Left cardiac atrium (tissue), 4 donors: ENCODE measurements around the gene PRUNE2. TPM values are rescaled to one million over a fixed set of nuclear protein-coding genes. Genes with fewer than 3 reads are reported as not detected.
A peak's percentile ranks its signal among the peaks of the same experiment; 100 is the strongest.

Experiments
- ATAC-seq, 2 donors: fragments of 200-7000 bp; cut with Tn5 transposase; one replicate each; pipeline ENCODE4 v1.9.1; 2020; ENCODE audit warnings: mild to moderate bottlenecking in 2 of 2, moderate library complexity in 2 of 2
- DNase-seq: peaks from one replicate; pipeline ENCODE4 v3.0.0-alpha.2; 2020
- intact Hi-C, 2 donors: fragments of 100-400 bp; cut with DNase I; formaldehyde crosslinking; loops; one replicate each; pipeline versions ENCODE4 v1.14.1 to v1.15.1; 2022 to 2023
- total RNA-seq, 2 donors: library from RNA; stranded (reverse); fragmentation: NEBNext Ultra II Directional; extraction: Animal tissue kit (Norgen Biotek cat#: 25700); gene quantifications; one replicate each; pipeline ENCODE4 v1.2.1, GENCODE V29; 2021
- donor health status: DM: no; HTN: yes; CAD: no.
- donor health status: DM: no; HTN: yes; CAD: no; lungs with severe emphysema.
- donor health status: DM: yes; HTN: yes; CAD: no.
- donor health status: Dilated cardiomyopathy.

PRUNE2 gene
- total RNA-seq, 2 donors from 2014 or later: 33.1 to 37.5 TPM

- ATAC-seq (no peak), DNase-seq (no peak)
- intact Hi-C loops: no loop called here
Measured at GRCh38 chr9:76716085-76716672, 189.7 kb downstream of the PRUNE2 start.

GRCh38 chr9:76713381-76713780 lies 192.5 kb downstream of the PRUNE2 start:
- DNase-seq (no peak), ATAC-seq (no peak)
- intact Hi-C loops: no loop called here

GRCh38 chr9:76709020-76709419 lies 196.9 kb downstream of the PRUNE2 start:
- no peak for ATAC-seq
- DNase-seq: no peak
- intact Hi-C loops: loop anchor here in 1 of 2 donors (5.0 kb wide), 1 partner anchor 262 kb away; no protein-coding TSS in a partner anchor

- intact Hi-C loops: loop anchor here in 1 of 2 donors (5.0 kb wide), 1 partner anchor 260 kb away; no protein-coding TSS in a partner anchor
- no peak for ATAC-seq
Measured at GRCh38 chr9:76707510-76707909, 198.4 kb downstream of the PRUNE2 start.

GRCh38 chr9:76704593-76705204 lies 201.2 kb downstream of the PRUNE2 start:
- intact Hi-C loops: loop anchor here (5.0 kb wide), 1 partner anchor 257 kb away; no protein-coding TSS in a partner anchor
- peak; percentile 60 to 69 for ATAC-seq
- no peak for DNase-seq

More at GRCh38 chr9:76707510-76707909, 198.4 kb downstream of the PRUNE2 start:
- DNase-seq: no peak

- peak in 1 of 2 donors; percentile 33 for ATAC-seq
- DNase-seq: peak; percentile 35
- intact Hi-C loops: loop anchor here in 1 of 2 donors (5.0 kb wide), 1 partner anchor 256 kb away; no protein-coding TSS in a partner anchor
Measured at GRCh38 chr9:76703270-76703669, 202.6 kb downstream of the PRUNE2 start.

GRCh38 chr9:76701441-76702039 lies 204.4 kb downstream of the PRUNE2 start:
- intact Hi-C loops: loop anchor here in 1 of 2 donors (5.0 kb wide), 1 partner anchor 254 kb away; no protein-coding TSS in a partner anchor
- ATAC-seq: no peak
- DNase-seq: no peak

GRCh38 chr9:76700916-76701315 lies 205.0 kb downstream of the PRUNE2 start:
- intact Hi-C loops: loop anchor here in 1 of 2 donors (5.0 kb wide), 1 partner anchor 254 kb away; no protein-coding TSS in a partner anchor
- no peak for DNase-seq
- ATAC-seq: no peak

GRCh38 chr9:76699971-76700370 lies 205.9 kb downstream of the PRUNE2 start:
- intact Hi-C loops: loop anchor here in 1 of 2 donors (5.0 kb wide), 1 partner anchor 253 kb away; no protein-coding TSS in a partner anchor
- no peak for DNase-seq
- ATAC-seq: peak in 1 of 2 donors; percentile 67

GRCh38 chr9:76697554-76697953 lies 208.4 kb downstream of the PRUNE2 start:
- intact Hi-C loops: no loop called here
- ATAC-seq (no peak), DNase-seq (no peak)

GRCh38 chr9:76697081-76697480 lies 208.8 kb downstream of the PRUNE2 start:
- DNase-seq (no peak), ATAC-seq (no peak)
- intact Hi-C loops: no loop called here

GRCh38 chr9:76693912-76694311 lies 212.0 kb downstream of the PRUNE2 start:
- DNase-seq (no peak), ATAC-seq (no peak)
- intact Hi-C loops: no loop called here

GRCh38 chr9:76692458-76693129 lies 213.3 kb downstream of the PRUNE2 start:
- intact Hi-C loops: no loop called here
- ATAC-seq (no peak), DNase-seq (no peak)

GRCh38 chr9:76691517-76692313 lies 214.2 kb downstream of the PRUNE2 start:
- DNase-seq: no peak
- intact Hi-C loops: no loop called here
- no peak for ATAC-seq

GRCh38 chr9:76690973-76691370 lies 214.9 kb downstream of the PRUNE2 start:
- no peak for DNase-seq
- ATAC-seq: no peak
- intact Hi-C loops: no loop called here

GRCh38 chr9:76690246-76690972 lies 215.5 kb downstream of the PRUNE2 start:
- no peak for ATAC-seq
- no peak for DNase-seq
- intact Hi-C loops: no loop called here

- peak in 1 of 2 donors; percentile 15 for ATAC-seq
- DNase-seq: no peak
- intact Hi-C loops: no loop called here
Measured at GRCh38 chr9:76688471-76689238, 217.3 kb downstream of the PRUNE2 start.
